ENCODE results near the gene PTPRB.

Gene PTPRB

GRCh38 chr12:70467918-70468733 lies 169.1 kb downstream of the PTPRB start:
- TF ChIP-seq CTCF (IDR thresholded peaks at IDR 0.05; ENCODE audit: low read depth, low read length, missing control alignments): no peak
- no peak overlapping the region for H3K4me3 ChIP-seq (replicated peaks; ENCODE audit: low read depth, low read length)
- no peak for DNase-seq (ENCODE audit: extremely low read depth, low read depth)

- no peak overlapping the region for H3K4me3 ChIP-seq (replicated peaks; ENCODE audit: low read depth, low read length)
- DNase-seq (ENCODE audit: extremely low read depth, low read depth): no peak
Observed at GRCh38 chr12:70467476-70467875, 169.8 kb downstream of the PTPRB start.

GRCh38 chr12:70466753-70467152 lies 170.5 kb downstream of the PTPRB start:
- TF ChIP-seq CTCF (IDR thresholded peaks at IDR 0.05; ENCODE audit: low read depth, low read length, missing control alignments): no peak
- H3K4me3 ChIP-seq (replicated peaks; ENCODE audit: low read depth, low read length): no peak overlapping the region
- DNase-seq (ENCODE audit: extremely low read depth, low read depth): no peak

More at GRCh38 chr12:70467476-70467875, 169.8 kb downstream of the PTPRB start:
- TF ChIP-seq CTCF (IDR thresholded peaks at IDR 0.05; ENCODE audit: low read depth, low read length, missing control alignments): no peak
